ENCODE measurements around the gene TNNT1.

GRCh38 chr19:55132453-55133129 is 16.4 kb downstream of the TNNT1 start:
- TF ChIP-seq EZH2 (IDR thresholded peaks at IDR 0.05; ENCODE audit: borderline replicate concordance, low read depth, low read length, severe bottlenecking) (no peak), CTCF (IDR thresholded peaks at IDR 0.05; ENCODE audit: borderline replicate concordance, extremely low read depth, low read length, poor library complexity, severe bottlenecking) (no peak)
